ENCODE measurements around the gene GABRB1. TPM values are rescaled to one million over a fixed set of nuclear protein-coding genes. Genes with fewer than 3 reads are reported as not detected.
A peak's percentile ranks its signal among the peaks of the same experiment; 100 is the strongest.

Gene GABRB1
- total and polyA plus RNA-seq, 2 donors (not counting 1 experiment from before 2014, with no cell fraction given): 0.05 to 0.17 TPM

DNA sequence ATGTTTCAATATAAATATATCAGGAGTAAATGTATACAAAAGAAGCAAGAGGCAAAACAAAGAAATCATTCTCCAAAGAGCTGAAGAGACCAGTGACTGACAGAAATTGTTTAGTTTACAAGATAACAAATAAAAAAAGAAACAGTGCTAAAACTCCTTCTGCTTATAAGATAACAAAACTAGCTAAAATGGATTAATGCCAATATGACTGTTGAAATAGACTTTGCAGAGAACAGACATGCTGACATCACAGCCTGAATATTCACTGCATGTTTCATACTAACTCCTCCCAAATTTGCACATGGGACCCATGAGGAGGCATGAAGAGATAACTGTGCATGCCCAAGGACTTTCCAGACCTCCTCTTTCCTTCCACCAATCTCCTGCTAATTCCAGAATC is 31.8 kb upstream of the GABRB1 start:
- H3K9ac ChIP-seq (ENCODE audit: insufficient read depth, low read length): no peak overlapping the region
- H3K27me3 ChIP-seq (ENCODE audit: control insufficient read depth, insufficient read depth, low read length): no peaks in the 10 kb centered on the region
- no peak overlapping the region for H3K4me3 ChIP-seq (replicated peaks in 1 of 4; ENCODE audit: control extremely low read depth in 1 of 4, insufficient read depth in 1 of 4, low read depth in 3 of 4, low read length in 4 of 4)
- no peaks in the 10 kb centered on the region for H4K20me1 ChIP-seq (ENCODE audit: control insufficient read depth, extremely low read depth, insufficient read depth, low read length)
- no peaks in the 10 kb centered on the region for H3K4me1 ChIP-seq (ENCODE audit: control insufficient read depth, extremely low read depth, insufficient read depth, low read length)
- H3K27ac ChIP-seq (ENCODE audit: insufficient read depth, low read length): no peak overlapping the region
- H3K79me2 ChIP-seq (ENCODE audit: control insufficient read depth, insufficient read depth, low read length): no peaks in the 10 kb centered on the region
- no peaks in the 10 kb centered on the region for H3K9me3 ChIP-seq (ENCODE audit: control insufficient read depth, insufficient read depth, low read depth, low read length)
- peak; percentile 34 to 73 for DNase-seq (ENCODE audit: low read depth in 2 of 2)
- TF ChIP-seq, protein P1, sequence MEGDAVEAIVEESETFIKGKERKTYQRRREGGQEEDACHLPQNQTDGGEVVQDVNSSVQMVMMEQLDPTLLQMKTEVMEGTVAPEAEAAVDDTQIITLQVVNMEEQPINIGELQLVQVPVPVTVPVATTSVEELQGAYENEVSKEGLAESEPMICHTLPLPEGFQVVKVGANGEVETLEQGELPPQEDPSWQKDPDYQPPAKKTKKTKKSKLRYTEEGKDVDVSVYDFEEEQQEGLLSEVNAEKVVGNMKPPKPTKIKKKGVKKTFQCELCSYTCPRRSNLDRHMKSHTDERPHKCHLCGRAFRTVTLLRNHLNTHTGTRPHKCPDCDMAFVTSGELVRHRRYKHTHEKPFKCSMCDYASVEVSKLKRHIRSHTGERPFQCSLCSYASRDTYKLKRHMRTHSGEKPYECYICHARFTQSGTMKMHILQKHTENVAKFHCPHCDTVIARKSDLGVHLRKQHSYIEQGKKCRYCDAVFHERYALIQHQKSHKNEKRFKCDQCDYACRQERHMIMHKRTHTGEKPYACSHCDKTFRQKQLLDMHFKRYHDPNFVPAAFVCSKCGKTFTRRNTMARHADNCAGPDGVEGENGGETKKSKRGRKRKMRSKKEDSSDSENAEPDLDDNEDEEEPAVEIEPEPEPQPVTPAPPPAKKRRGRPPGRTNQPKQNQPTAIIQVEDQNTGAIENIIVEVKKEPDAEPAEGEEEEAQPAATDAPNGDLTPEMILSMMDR (conservative IDR thresholded peaks at IDR 0.05 in 1 of 2, IDR thresholded peaks at IDR 0.05 in 1 of 2; ENCODE audit: low read depth in 1 of 2, low read length in 2 of 2): no peak
- no peak for TF ChIP-seq EZH2 (IDR thresholded peaks at IDR 0.05; ENCODE audit: low read length, missing control alignments)
- H3K36me3 ChIP-seq (ENCODE audit: control insufficient read depth, insufficient read depth, low read length): no peaks in the 10 kb centered on the region
- H2AFZ ChIP-seq (ENCODE audit: low read length): no peak overlapping the region
- H3K4me2 ChIP-seq (ENCODE audit: extremely low read depth, insufficient read depth, low read length): no peak overlapping the region

DNA sequence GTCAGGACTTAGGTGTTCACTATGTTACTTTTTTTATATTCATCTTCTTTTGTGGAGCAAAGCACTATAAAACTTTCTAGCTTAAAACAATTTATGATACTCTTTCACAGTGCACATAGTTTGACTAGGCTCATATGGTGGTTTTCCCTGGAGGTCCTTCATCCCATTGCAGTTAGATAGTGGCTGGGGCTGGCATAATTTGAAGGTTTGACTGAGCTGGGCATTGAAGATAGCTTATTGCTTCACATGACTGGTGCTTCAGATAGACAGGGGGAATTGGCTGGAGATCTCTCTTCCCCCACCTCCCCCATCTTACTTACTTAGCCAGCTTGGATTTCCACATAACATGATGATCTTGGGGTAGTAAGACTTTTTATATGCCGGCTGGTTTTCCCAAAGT is 31.0 kb upstream of the GABRB1 start:
- Histone ChIP-seq H4K20me1 (ENCODE audit: control insufficient read depth, extremely low read depth, insufficient read depth, low read length) (no peaks in the 10 kb centered on the region), H3K4me1 (ENCODE audit: control insufficient read depth, extremely low read depth, insufficient read depth, low read length) (no peaks in the 10 kb centered on the region), H3K27me3 (ENCODE audit: control insufficient read depth, insufficient read depth, low read length) (no peaks in the 10 kb centered on the region), H3K4me2 (ENCODE audit: extremely low read depth, insufficient read depth, low read length) (no peak overlapping the region), H3K79me2 (ENCODE audit: control insufficient read depth, insufficient read depth, low read length) (no peaks in the 10 kb centered on the region), H3K27ac (ENCODE audit: insufficient read depth, low read length) (no peak overlapping the region), H3K9me3 (ENCODE audit: control insufficient read depth, insufficient read depth, low read depth, low read length) (no peaks in the 10 kb centered on the region), H2AFZ (ENCODE audit: low read length) (no peak overlapping the region), H3K36me3 (ENCODE audit: control insufficient read depth, insufficient read depth, low read length) (no peaks in the 10 kb centered on the region), H3K4me3 (replicated peaks in 1 of 4; ENCODE audit: control extremely low read depth in 1 of 4, insufficient read depth in 1 of 4, low read depth in 3 of 4, low read length in 4 of 4) (no peak overlapping the region), H3K9ac (ENCODE audit: insufficient read depth, low read length) (no peak overlapping the region)
- DNase-seq (ENCODE audit: low read depth in 2 of 2): no peak
- no peak for TF ChIP-seq EZH2 (IDR thresholded peaks at IDR 0.05; ENCODE audit: low read length, missing control alignments)
- TF ChIP-seq, protein P1 (conservative IDR thresholded peaks at IDR 0.05 in 1 of 2, IDR thresholded peaks at IDR 0.05 in 1 of 2; ENCODE audit: low read depth in 1 of 2, low read length in 2 of 2): no peak

DNA sequence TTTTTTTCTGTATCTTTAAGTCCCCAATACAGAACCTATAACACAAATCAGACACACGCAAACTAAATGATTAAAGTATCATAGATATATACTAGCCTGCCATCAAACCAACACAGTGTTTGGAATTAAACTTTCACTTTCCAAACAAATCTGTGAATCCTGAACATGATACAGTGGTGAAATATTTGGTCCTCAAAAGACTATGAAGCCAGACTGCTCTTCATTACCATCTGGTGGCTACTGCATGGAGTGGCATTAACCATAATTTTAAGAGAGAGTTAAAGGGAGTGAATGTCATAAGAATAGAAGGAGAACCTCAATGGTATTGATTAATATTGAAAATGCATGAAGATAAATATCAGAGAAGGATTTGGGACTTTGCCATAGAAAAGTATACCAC is 28.8 kb upstream of the GABRB1 start:
- H3K4me3 ChIP-seq (replicated peaks in 1 of 4; ENCODE audit: control extremely low read depth in 1 of 4, insufficient read depth in 1 of 4, low read depth in 3 of 4, low read length in 4 of 4): no peak overlapping the region
- no peak overlapping the region for H3K27ac ChIP-seq (ENCODE audit: insufficient read depth, low read length)
- H3K9me3 ChIP-seq (ENCODE audit: control insufficient read depth, insufficient read depth, low read depth, low read length): no peaks in the 10 kb centered on the region
- TF ChIP-seq, protein P1 (conservative IDR thresholded peaks at IDR 0.05 in 1 of 2, IDR thresholded peaks at IDR 0.05 in 1 of 2; ENCODE audit: low read depth in 1 of 2, low read length in 2 of 2): peak; percentile 38 to 74
- TF ChIP-seq EZH2 (IDR thresholded peaks at IDR 0.05; ENCODE audit: low read length, missing control alignments): no peak
- no peaks in the 10 kb centered on the region for H3K36me3 ChIP-seq (ENCODE audit: control insufficient read depth, insufficient read depth, low read length)
- H3K9ac ChIP-seq (ENCODE audit: insufficient read depth, low read length): no peak overlapping the region
- no peak overlapping the region for H2AFZ ChIP-seq (ENCODE audit: low read length)
- H3K79me2 ChIP-seq (ENCODE audit: control insufficient read depth, insufficient read depth, low read length): no peaks in the 10 kb centered on the region
- H4K20me1 ChIP-seq (ENCODE audit: control insufficient read depth, extremely low read depth, insufficient read depth, low read length): no peaks in the 10 kb centered on the region
- no peaks in the 10 kb centered on the region for H3K27me3 ChIP-seq (ENCODE audit: control insufficient read depth, insufficient read depth, low read length)
- H3K4me1 ChIP-seq (ENCODE audit: control insufficient read depth, extremely low read depth, insufficient read depth, low read length): no peaks in the 10 kb centered on the region
- DNase-seq (ENCODE audit: low read depth in 2 of 2): peak; percentile 29 to 65
- no peak overlapping the region for H3K4me2 ChIP-seq (ENCODE audit: extremely low read depth, insufficient read depth, low read length)

Data from fibroblast of lung (primary cell).